DMS 273 (cell line): ENCODE data around the gene LAMA3.

ENCODE experiments used
- DNase-seq: peaks from one replicate; lab custom pipeline; 2025; ENCODE audit not compliant: unreplicated experiment; lab: John Stamatoyannopoulos, UW

Gene LAMA3, protein sequence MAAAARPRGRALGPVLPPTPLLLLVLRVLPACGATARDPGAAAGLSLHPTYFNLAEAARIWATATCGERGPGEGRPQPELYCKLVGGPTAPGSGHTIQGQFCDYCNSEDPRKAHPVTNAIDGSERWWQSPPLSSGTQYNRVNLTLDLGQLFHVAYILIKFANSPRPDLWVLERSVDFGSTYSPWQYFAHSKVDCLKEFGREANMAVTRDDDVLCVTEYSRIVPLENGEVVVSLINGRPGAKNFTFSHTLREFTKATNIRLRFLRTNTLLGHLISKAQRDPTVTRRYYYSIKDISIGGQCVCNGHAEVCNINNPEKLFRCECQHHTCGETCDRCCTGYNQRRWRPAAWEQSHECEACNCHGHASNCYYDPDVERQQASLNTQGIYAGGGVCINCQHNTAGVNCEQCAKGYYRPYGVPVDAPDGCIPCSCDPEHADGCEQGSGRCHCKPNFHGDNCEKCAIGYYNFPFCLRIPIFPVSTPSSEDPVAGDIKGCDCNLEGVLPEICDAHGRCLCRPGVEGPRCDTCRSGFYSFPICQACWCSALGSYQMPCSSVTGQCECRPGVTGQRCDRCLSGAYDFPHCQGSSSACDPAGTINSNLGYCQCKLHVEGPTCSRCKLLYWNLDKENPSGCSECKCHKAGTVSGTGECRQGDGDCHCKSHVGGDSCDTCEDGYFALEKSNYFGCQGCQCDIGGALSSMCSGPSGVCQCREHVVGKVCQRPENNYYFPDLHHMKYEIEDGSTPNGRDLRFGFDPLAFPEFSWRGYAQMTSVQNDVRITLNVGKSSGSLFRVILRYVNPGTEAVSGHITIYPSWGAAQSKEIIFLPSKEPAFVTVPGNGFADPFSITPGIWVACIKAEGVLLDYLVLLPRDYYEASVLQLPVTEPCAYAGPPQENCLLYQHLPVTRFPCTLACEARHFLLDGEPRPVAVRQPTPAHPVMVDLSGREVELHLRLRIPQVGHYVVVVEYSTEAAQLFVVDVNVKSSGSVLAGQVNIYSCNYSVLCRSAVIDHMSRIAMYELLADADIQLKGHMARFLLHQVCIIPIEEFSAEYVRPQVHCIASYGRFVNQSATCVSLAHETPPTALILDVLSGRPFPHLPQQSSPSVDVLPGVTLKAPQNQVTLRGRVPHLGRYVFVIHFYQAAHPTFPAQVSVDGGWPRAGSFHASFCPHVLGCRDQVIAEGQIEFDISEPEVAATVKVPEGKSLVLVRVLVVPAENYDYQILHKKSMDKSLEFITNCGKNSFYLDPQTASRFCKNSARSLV (N-terminal part only)

DNA sequence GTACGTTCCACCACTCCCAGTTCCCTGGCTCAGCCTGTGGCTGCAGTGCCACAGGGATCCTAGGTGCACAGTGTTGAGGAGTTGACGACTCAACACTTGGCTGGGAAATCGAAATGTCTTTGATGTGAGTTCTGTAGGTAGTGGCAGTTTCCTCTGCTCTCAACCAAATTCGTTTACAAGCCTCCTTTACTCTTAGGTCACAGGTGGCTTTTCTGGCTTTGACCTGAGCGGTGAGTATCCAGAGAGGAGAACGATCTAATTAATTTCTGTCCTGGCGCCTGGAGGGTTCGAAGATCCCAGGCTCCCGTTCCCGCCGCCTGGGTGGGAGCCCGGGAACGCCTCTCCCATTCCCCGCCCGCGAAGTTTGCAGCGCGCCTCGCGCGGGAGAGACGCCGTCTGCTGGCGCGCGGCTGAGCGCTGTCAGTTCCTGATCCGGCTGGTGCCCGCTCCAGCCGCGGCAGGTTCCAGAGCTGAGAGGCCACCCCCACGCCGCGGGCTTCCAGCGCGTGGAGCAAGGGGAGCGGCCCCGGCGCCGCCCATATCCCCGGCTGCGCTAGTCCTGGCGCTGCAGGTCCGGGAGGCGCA lies at the start of gene LAMA3:
TSS of gene LAMA3 (plus strand) at position 423 of the 585 bp plus-strand sequence. CDS start 231 bp downstream, outside the sequence.
- DNase-seq, result peak; percentile 89

- no peak for DNase-seq
Measured at GRCh38 chr18:23640052-23640451, 49.2 kb upstream of the LAMA3 start.

DNA sequence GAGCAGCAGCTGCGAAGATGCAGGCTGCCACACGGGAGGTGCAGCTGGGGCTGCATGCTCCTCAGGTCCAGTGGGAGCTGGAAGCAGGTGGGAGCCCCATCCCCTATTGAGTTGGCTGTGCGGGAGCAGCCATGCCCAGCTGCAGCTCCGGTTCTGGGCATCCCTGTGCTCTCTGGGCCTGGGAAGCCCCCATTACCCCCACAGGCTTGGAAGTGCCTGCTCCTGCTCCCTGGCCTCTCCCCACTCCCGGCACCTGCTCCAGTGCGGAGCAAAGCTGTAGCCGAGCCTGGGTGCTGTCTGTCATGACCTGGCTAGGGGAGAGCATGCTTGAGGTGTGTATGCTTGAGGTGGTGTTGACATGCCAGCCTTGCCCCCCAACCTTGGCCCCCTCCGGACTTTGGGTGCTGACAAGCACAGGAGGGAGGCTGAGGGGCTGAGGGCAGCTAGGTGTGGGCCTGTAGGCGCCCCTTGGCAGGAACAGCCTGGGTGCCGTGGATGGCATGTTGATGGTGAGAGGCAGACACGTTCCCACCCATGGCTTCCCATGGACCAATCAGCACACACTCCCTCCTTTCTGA lies 48.0 kb upstream of the LAMA3 start:
- DNase-seq, result no peak

DNA sequence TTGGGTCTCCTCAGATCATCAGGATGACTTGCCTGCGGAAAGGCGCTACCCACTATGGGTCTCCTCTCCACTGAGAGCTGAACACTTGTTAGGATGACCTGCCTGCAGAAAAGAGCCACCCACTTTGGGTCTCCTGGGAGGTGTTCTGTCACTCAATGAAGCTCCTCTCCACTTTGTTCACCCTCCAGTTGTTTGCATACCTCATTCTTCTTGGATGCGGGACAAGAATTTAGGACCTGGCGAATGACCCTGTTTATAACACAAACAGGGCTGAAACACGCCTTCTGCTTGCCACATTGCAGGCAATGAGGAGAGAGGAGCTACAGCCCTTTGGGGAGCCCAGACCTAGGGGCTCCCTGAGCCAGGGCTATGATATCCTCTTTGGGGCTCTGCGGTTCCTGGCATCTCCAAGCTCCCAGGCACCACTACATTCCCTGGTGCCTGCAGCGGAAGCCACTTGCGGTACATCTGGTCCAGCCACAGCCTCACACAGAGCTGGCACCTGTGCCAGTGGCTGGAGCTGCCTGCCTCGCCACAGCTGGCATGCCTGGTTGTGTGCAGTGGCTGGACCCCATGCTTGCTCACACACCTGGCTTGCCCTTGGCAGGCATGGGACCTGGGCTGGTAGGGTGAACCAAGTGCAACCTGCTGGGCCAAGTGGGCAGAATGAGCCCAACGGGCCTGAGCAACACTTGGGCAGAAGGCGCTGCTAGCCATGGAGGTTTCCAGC lies 47.2 kb upstream of the LAMA3 start:
- DNase-seq, result no peak

GRCh38 chr18:23643815-23644490 lies 45.3 kb upstream of the LAMA3 start:
- no peak for DNase-seq

DNA sequence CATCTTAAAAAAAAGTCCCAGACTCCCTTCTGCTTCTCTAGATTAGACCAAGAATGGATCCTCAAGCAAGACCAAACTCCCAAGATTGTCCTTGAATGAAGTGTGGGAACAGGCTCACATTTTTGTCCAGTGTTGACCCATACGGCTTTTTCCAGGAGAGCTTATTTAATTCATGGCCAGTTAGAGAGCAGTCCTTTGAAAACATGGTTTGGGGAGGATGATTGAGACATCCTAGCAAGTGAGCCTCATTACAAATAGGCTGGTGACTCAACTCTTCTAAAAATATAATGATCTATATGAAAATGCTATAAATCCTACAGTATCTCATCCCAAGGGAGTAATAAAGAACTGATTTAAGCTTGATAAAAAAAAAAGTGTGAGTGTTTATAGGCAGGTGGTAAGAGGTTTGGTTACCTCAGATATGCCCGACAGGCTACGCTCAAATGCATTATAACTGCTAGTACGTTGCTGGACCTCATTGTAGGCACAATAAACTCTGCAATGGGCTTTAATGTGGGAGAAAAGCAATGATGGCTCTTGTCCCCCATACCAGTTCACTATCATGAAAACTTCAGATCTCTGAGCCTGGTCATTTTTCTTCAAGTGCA lies 43.6 kb upstream of the LAMA3 start:
- DNase-seq, result no peak

DNA sequence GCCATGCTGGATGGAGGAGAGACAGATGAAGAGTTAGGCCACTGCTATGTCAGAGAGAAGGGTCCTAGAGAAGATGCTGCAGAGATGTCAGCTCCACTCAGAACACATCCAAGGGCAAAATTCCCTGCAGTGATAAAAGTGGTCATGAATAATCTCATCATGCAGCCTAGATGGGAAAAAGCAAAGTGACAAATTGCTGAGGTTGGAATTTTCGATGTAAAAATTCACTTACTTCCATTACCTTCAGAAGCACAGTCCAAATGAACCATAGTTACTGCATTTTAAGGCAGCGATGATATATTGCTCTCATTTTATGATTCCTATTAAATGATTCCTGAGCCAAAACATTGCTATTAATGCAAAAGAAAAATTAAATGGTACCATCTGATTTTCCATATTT lies 43.0 kb upstream of the LAMA3 start:
- no peak for DNase-seq

DNA sequence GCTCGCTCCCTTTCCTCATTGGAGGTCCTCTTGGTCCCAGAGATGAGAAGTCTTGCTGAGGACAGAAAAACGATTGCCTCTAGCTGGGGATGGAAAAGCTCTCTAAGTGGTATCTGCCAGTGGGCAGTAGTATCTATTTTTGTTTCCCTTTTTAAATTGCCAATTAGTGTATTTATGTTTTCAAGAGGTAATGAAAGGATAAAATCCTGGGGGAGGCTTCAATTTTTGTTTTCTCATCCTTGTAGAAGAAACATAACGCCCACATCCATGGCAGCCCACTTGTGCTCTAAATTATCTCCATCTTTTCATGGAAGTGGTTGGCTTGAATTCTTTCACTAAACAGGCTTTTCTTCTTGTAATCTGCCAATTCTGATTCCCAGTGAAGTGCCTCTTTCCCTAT lies 40.8 kb upstream of the LAMA3 start:
- no peak for DNase-seq

DNA sequence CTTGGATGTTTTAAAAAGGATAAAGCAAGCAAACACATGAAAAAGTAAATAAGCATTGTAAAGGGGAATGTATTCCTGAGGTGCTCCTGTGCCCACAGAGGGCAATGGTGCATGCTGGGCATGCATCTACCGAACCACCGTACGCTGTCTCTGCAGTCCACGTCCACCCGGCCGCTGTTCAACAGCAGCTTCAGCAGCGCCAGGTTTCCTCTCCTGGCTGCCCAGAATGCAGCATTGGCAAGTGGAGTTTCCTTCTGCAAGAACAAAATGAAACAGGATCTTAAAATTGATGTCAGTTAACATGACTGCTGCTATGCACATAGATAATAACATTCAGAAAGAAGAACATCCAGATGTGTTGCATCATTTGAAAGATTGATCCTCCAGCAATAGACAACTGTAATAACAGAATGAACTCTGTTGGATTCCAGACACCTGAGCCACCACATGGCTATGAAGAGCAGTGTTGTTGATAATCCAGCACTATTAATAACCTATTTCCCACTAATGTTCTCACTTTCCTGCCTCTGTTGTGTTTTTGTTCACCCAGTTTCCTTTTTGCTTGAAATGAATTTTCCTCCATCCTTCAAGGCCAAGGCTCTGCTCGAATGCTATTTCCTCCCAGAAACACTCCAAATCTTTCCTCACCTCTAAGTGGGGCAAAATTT lies 40.2 kb upstream of the LAMA3 start:
- no peak for DNase-seq

DNA sequence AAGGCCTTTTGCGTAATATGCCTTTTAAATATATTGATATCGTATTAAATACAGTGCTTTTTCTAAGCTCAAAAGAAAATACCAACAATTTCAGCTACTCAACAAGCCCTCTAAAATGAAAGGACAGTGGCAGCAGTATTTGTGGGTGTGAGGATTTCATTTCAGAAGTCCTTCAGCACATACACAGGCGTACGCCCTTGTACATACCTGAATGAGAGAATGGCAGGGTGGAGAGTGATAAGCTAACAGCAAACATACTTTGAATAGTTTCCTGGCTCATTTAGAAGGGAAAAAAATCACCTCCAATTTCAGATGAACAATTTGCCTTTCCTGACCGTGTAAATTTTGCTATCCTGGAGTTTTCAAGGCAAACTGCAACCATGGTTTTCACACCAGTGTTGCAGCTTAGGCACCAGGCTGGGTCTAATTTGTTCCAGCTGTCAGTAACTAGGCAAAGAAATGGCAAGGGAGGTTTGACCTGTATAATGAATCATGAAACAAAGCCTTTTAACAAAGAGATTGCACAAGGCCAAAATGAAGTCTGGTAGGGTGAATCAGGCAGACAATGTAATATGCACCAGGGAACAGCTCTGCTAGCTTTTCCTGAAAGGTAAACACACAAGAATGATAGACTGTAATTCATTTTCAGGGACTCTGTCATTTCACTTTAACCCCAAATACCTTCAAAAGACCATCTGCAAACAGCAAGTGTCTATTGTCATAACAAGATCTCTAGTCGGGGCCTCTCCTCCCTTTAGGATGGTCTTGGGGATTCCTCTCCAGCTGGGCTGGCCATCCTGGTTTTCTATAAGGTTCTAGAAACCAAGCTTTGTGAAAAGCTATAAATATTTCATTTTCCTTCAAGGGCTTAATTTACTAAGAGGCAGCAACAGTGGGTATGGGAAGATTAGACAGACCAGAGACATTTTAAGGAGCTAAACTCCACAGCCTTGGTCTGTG lies 38.0 kb upstream of the LAMA3 start:
- no peak for DNase-seq

DNA sequence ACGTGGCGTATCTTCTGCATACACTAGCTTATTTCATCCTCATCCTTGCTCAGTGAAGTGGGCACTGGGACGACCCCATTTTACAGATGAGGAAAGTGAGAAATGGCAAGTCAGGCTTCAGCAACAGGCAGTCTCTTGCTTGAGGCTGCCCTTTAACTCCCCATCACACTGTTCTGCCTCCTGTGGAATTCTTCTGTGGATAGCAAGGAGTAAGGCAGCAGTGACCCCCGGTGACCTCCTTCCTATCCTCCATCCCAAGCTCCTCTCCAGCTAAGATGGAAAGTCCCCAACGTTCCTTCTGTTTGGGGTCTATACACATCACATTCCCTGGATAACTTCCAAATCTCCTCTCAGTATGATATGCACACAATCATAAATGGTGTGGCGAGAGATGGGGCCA lies 37.0 kb upstream of the LAMA3 start:
- no peak for DNase-seq

DNA sequence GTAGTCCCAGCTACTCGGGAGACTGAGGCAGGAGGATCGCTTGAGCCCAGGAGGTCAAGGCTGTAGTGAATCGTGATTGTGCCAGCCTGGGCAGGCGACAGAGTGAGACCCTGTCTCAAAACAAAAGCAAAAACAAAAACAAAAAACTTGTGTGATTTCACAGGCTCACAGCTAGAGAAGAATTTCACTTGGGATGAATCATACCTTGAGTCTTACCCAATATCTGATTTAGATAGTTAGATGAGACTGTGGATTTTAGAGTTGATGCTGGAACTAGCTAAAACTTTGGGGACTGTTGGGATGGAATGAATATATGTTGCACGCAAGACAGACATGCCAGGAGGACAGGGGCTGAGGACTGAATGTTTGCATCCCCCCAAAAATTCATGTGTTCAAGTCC lies 31.0 kb upstream of the LAMA3 start:
- DNase-seq, result no peak

DNA sequence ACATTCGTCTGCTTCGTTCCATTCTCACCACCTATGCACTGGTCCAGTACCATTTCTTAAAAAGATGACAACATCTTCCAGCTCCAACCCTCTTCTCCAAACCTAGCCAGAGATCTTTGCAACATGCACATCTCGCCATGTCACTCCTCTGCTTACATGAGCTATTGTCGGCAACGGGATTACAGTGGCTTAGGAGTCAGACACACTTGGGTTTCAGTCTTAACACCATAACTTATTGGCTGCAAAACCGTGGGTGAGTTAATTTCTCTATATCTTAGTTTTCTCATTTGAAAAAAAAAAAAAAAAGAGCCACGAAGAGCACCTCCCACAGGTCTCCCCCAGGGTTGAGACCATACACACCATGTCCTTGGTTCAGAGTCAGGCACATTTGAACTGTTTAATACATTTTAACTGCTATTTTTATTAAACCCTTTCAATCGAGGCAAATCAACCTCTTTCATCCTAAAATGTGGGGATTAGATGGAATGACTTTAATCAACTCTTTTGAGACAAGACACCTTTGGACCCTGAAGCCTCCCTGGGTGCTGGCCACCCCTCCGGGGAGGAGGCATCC lies 27.4 kb upstream of the LAMA3 start:
- peak; percentile 27 for DNase-seq

DNA sequence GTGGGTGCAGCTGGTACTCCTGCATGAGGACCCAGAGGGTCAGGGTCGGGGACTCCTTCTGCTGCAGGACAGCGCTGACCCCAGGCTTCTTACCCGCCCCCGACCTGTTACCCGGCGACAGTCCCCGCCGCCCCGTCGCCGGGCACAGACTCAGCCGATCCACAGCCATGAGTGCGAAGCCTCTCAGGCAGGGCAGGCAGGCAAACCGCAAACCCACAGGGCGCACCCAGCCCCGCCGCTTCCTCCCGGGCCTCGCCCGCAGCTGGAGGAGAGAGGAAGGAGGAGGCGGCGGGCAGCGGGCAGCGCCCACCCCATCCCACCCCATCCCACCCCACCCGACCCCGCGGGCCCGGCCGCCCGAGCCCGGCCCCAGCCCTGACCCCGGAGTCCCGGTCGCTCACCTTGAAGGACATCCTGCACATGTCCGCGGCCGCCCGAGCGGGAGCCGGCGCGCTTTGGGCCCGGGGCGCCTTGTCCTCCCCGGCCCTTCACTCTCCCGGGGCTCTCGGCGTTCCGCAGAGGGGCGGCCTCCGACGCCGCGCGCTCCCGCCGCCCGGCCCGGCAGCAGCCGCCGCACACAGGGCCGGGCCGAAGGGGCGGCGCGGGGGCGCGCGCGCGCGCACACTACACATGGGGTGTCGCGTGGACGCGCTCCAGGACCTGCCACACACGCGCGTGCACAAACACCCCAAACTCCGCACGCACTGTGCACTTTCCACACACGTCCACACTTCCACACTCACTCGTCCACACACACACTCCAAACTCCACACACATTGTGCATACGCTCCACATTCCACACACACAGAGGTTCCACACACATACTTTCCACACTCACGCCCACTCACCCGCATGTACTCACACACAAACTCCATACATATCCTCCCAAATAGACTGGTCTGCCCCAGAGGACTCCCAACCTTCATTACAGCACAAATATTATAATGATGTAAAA lies 26.7 kb upstream of the LAMA3 start, which contains the start of gene ANKRD29:
TSS of gene ANKRD29 (minus strand) at position 603 of the 955 bp plus-strand sequence. CDS start at position 422, 181 bp downstream.
- peak; percentile 89 for DNase-seq

GRCh38 chr18:23664674-23665073 lies 24.6 kb upstream of the LAMA3 start:
- DNase-seq, result no peak

GRCh38 chr18:23667114-23667513 lies 22.1 kb upstream of the LAMA3 start:
- no peak for DNase-seq
